ENCODE data around the gene LRCH2. TPM values are rescaled to one million over a fixed set of nuclear protein-coding genes. Genes with fewer than 3 reads are reported as not detected.
A peak's percentile ranks its signal among the peaks of the same experiment; 100 is the strongest.

LRCH2 gene
- total RNA-seq, 1 donor from 2014 or later: 12.5 TPM

GRCh38 chrX:115142057-115142456 is 91.8 kb downstream of the LRCH2 start:
- DNase-seq (ENCODE audit: extremely low spot score, unreplicated experiment): no peak
- Mint-ChIP-seq H3K4me3 (no peak overlapping the region), H3K27ac (no peak overlapping the region), H3K36me3 (peaks cover 30% of the 10 kb centered on the region), H3K9me3 (no peaks in the 10 kb centered on the region), H3K27me3 (no peaks in the 10 kb centered on the region), H3K4me1 (ENCODE audit: unreplicated experiment) (peaks cover 3% of the 10 kb centered on the region)
- TF ChIP-seq CTCF (conservative IDR thresholded peaks at IDR 0.05): no peak

GRCh38 chrX:115138040-115138439 is 95.9 kb downstream of the LRCH2 start:
- H3K9me3 Mint-ChIP-seq: peaks cover 5% of the 10 kb centered on the region
- TF ChIP-seq CTCF (conservative IDR thresholded peaks at IDR 0.05): no peak
- no peak for DNase-seq (ENCODE audit: extremely low spot score, unreplicated experiment)
- H3K4me3 Mint-ChIP-seq: no peak overlapping the region
- no peaks in the 10 kb centered on the region for H3K27me3 Mint-ChIP-seq
- peaks cover 19% of the 10 kb centered on the region for H3K36me3 Mint-ChIP-seq
- H3K27ac Mint-ChIP-seq: peak overlapping the region; percentile 54
- peaks cover 13% of the 10 kb centered on the region for H3K4me1 Mint-ChIP-seq (ENCODE audit: unreplicated experiment)

- peaks cover 13% of the 10 kb centered on the region for H3K4me1 Mint-ChIP-seq (ENCODE audit: unreplicated experiment)
- peaks cover 5% of the 10 kb centered on the region for H3K9me3 Mint-ChIP-seq
- H3K36me3 Mint-ChIP-seq: peaks cover 17% of the 10 kb centered on the region
- H3K27ac Mint-ChIP-seq: no peak overlapping the region
- H3K4me3 Mint-ChIP-seq: no peak overlapping the region
- TF ChIP-seq CTCF (conservative IDR thresholded peaks at IDR 0.05): no peak
- no peaks in the 10 kb centered on the region for H3K27me3 Mint-ChIP-seq
- no peak for DNase-seq (ENCODE audit: extremely low spot score, unreplicated experiment)
Measured at GRCh38 chrX:115134382-115134781, 99.5 kb downstream of the LRCH2 start.

- TF ChIP-seq CTCF (conservative IDR thresholded peaks at IDR 0.05): no peak
- Mint-ChIP-seq H3K4me3 (no peak overlapping the region), H3K36me3 (peaks cover 12% of the 10 kb centered on the region), H3K4me1 (ENCODE audit: unreplicated experiment) (no peaks in the 10 kb centered on the region), H3K9me3 (no peaks in the 10 kb centered on the region), H3K27ac (no peak overlapping the region), H3K27me3 (no peaks in the 10 kb centered on the region)
- DNase-seq (ENCODE audit: extremely low spot score, unreplicated experiment): no peak
Measured at GRCh38 chrX:115112411-115112810, 121.5 kb downstream of the LRCH2 start.

GRCh38 chrX:115098897-115099296 is 135.0 kb downstream of the LRCH2 start:
- Mint-ChIP-seq H3K4me3 (no peak overlapping the region), H3K4me1 (ENCODE audit: unreplicated experiment) (no peaks in the 10 kb centered on the region), H3K27ac (no peak overlapping the region), H3K36me3 (peaks cover 21% of the 10 kb centered on the region), H3K9me3 (peaks cover 9% of the 10 kb centered on the region), H3K27me3 (no peaks in the 10 kb centered on the region)
- no peak for TF ChIP-seq CTCF (conservative IDR thresholded peaks at IDR 0.05)
- DNase-seq (ENCODE audit: extremely low spot score, unreplicated experiment): no peak

GRCh38 chrX:115093191-115093590 is 140.7 kb downstream of the LRCH2 start:
- H3K9me3 Mint-ChIP-seq: peaks cover 9% of the 10 kb centered on the region
- H3K4me3 Mint-ChIP-seq: no peak overlapping the region
- no peak for TF ChIP-seq CTCF (conservative IDR thresholded peaks at IDR 0.05)
- H3K36me3 Mint-ChIP-seq: peaks cover 20% of the 10 kb centered on the region
- no peaks in the 10 kb centered on the region for H3K4me1 Mint-ChIP-seq (ENCODE audit: unreplicated experiment)
- no peaks in the 10 kb centered on the region for H3K27me3 Mint-ChIP-seq
- no peak overlapping the region for H3K27ac Mint-ChIP-seq
- no peak for DNase-seq (ENCODE audit: extremely low spot score, unreplicated experiment)

Data from type B pancreatic cell (in vitro differentiated cells).